B cell (primary cell): ENCODE data around the gene RALY. TPM values are rescaled to one million over a fixed set of nuclear protein-coding genes. Genes with fewer than 3 reads are reported as not detected.

Source experiments
- ATAC-seq: fragments of 200-7000 bp; cut with Tn5 transposase; one replicate; pipeline ENCODE4 v1.10.0; 2021; ENCODE audit warnings: low read depth, mild to moderate bottlenecking, moderate number of reproducible peaks, moderate library complexity
- CTCF ChIA-PET: fragments of 350-600 bp; sonication (Branson Sonifier 250); formaldehyde crosslinking; loops from one replicate; lab custom pipeline; 2021; ENCODE audit warnings: antibody characterized with exemption, inconsistent platforms; lab: Charles Lee
- POLR2A ChIA-PET: fragments of 350-600 bp; sonication (Branson Sonifier 250); formaldehyde crosslinking; loops from one replicate; lab custom pipeline; 2021; ENCODE audit warnings: antibody characterized with exemption; lab: Charles Lee
- DNase-seq: peaks from one replicate; pipeline ENCODE4 v3.0.0; 2013
- H2AFZ ChIP-seq: 2 replicates; pipeline ENCODE4 v1.6.1; 2012; ENCODE audit warnings: mild to moderate bottlenecking, low read depth, low read length; ENCODE audit not compliant: insufficient read depth, poor library complexity, severe bottlenecking
- H3K27ac ChIP-seq, 2 donors: 1 replicate in 1 of 2; 2 replicates in 1 of 2; pipeline ENCODE4 v1.5.1; 2012 to 2013; ENCODE audit warnings: low read length in 2 of 2, mild to moderate bottlenecking in 2 of 2, moderate library complexity in 1 of 2
- H3K27me3 ChIP-seq, 4 experiments: fragments of 200-600 bp in 1 of 4; sonication (generic) in 1 of 4; replicated peaks in 1 of 4; 1 replicate in 2 of 4; 2 replicates in 2 of 4; pipeline versions ENCODE4 v1.6.1 to v1.7.0; 2013 to 2016; ENCODE audit warnings: low read length in 3 of 4, mild to moderate bottlenecking in 2 of 4, mixed read lengths in 1 of 4, moderate library complexity in 1 of 4; ENCODE audit not compliant: insufficient read depth in 4 of 4, control insufficient read depth in 3 of 4; ENCODE audit errors: control extremely low read depth in 1 of 4
- H3K36me3 ChIP-seq, 2 experiments: replicated peaks in 1 of 2; 1 replicate in 1 of 2; 2 replicates in 1 of 2; pipeline versions ENCODE4 v1.6.1 to v1.7.1; 2013; ENCODE audit warnings: low read length in 1 of 2; ENCODE audit not compliant: insufficient read depth in 2 of 2, control insufficient read depth in 1 of 2; ENCODE audit errors: control extremely low read depth in 1 of 2, extremely low read depth in 1 of 2
- H3K4me1 ChIP-seq, 2 donors: fragments of 200-600 bp in 1 of 2; sonication (generic) in 1 of 2; 1 replicate in 1 of 2; 2 replicates in 1 of 2; pipeline versions ENCODE4 v1.5.1 to v1.6.1; 2013 to 2017; ENCODE audit warnings: low read length in 2 of 2; ENCODE audit not compliant: control insufficient read depth in 2 of 2, insufficient read depth in 2 of 2
- H3K4me2 ChIP-seq: replicated peaks from 2 replicates; pipeline ENCODE3; 2012; ENCODE audit warnings: mild to moderate bottlenecking, low read depth, low read length; ENCODE audit not compliant: poor library complexity, severe bottlenecking
- H3K4me3 ChIP-seq, 5 experiments: fragments of 200-600 bp in 1 of 5; sonication (generic) in 1 of 5; 1 replicate in 3 of 5; 2 replicates in 2 of 5; pipeline versions ENCODE4 v1.5.1 to v1.7.0; 2011 to 2016; ENCODE audit warnings: low read length in 4 of 5, mild to moderate bottlenecking in 4 of 5, low read depth in 2 of 5, control low read depth in 1 of 5, moderate library complexity in 1 of 5; ENCODE audit not compliant: insufficient read depth in 1 of 5; ENCODE audit errors: control extremely low read depth in 1 of 5, extremely low read depth in 1 of 5
- H3K79me2 ChIP-seq: fragments of 200-600 bp; sonication (generic); one replicate; pipeline ENCODE4 v1.6.0; 2016; ENCODE audit warnings: low read length; ENCODE audit not compliant: control insufficient read depth, insufficient read depth
- H3K9ac ChIP-seq: fragments of 200-600 bp; sonication (generic); 2 replicates; pipeline ENCODE4 v1.6.1; 2017; ENCODE audit warnings: mild to moderate bottlenecking, low read length, moderate library complexity
- H3K9me3 ChIP-seq, 3 donors: one replicate each; pipeline versions ENCODE4 v1.6.1 to v1.7.1; 2013; ENCODE audit warnings: low read length in 2 of 3; ENCODE audit not compliant: control insufficient read depth in 2 of 3, insufficient read depth in 1 of 3; ENCODE audit errors: control extremely low read depth in 1 of 3
- H4K20me1 ChIP-seq: 2 replicates; pipeline ENCODE4 v1.6.0; 2012; ENCODE audit warnings: mild to moderate bottlenecking, low read length; ENCODE audit not compliant: insufficient read depth, control insufficient read depth, poor library complexity, severe bottlenecking
- H3K27ac Mint-ChIP-seq: one replicate; pipeline ENCODE4 v1.8.0; 2021; ENCODE audit warnings: mixed read lengths
- H3K27me3 Mint-ChIP-seq: one replicate; pipeline ENCODE4 v1.8.0; 2021; ENCODE audit warnings: mixed read lengths
- H3K4me1 Mint-ChIP-seq: one replicate; pipeline ENCODE4 v1.8.0; 2021; ENCODE audit warnings: mixed read lengths
- H3K4me3 Mint-ChIP-seq: one replicate; pipeline ENCODE4 v1.8.0; 2021; ENCODE audit warnings: mixed read lengths
- H3K9me3 Mint-ChIP-seq: one replicate; pipeline ENCODE4 v1.8.0; 2022; ENCODE audit warnings: mixed read lengths; ENCODE audit not compliant: insufficient read depth
- CTCF ChIP-seq: fragments of 200-600 bp; IDR thresholded peaks from one replicate; pipeline ENCODE4 v1.8.0; 2022; ENCODE audit warnings: antibody characterized with exemption, mild to moderate bottlenecking
- EZH2 ChIP-seq: IDR thresholded peaks from 2 replicates; pipeline ENCODE4 v1.6.1; 2012; ENCODE audit warnings: borderline replicate concordance, low read depth, mild to moderate bottlenecking, moderate library complexity, low read length; ENCODE audit not compliant: insufficient read depth, poor library complexity, severe bottlenecking
- WGBS: methylation state at CpG from one replicate; pipeline ENCODE4 v1.1.5; 2013; ENCODE audit warnings: missing lambda C conversion rate; ENCODE audit not compliant: insufficient coverage; 5-methylcytosine and 5-hydroxymethylcytosine counted together
- intact Hi-C: fragments of 100-400 bp; cut with micrococcal nuclease; formaldehyde crosslinking; loops from one replicate; pipeline ENCODE4 v1.10.0; 2022
- polyA plus RNA-seq: library from polyadenylated mRNA; depleted of rRNA; stranded (reverse); fragments of >200 nt; gene quantifications from 2 replicates; pipeline ENCODE4 v1.2.3, GENCODE V29; 2012
- total RNA-seq, 2 donors: library from RNA; stranded (reverse); fragments of 120-200 nt in 1 of 2; gene quantifications; 1 replicate in 1 of 2; 2 replicates in 1 of 2; pipeline versions ENCODE4 v1.2.3 to v1.2.4, GENCODE V29; 2013 to 2022

Gene RALY
- total and polyA plus RNA-seq, 2 donors (not counting 1 experiment from before 2014, with no cell fraction given): 89.8 to 94.4 TPM

- H3K4me3 Mint-ChIP-seq: no peak overlapping the region
These were observed 106.9 kb downstream of the RALY start for GRCh38 chr20:34100576-34100975.

DNA sequence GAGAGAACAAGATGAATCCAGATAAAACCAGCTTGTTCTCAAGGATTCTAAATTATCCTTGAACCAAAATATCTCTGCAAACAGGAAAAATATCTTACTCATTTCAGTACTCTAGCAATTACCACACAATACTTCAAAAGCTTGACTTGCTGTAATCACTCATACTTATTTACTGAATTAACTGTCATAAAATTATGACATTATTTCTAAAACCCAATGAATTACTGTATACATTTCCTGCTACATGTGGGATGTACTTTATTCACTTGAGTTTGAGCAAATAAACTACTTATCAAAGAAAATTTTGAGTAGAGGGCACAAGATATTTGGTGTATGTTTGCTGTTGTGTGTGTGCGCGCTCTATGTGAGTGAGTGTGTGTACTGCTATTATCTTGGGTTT is 108.6 kb downstream of the RALY start:
- Mint-ChIP-seq H3K27me3 (no peaks in the 10 kb centered on the region), H3K9me3 (no peaks in the 10 kb centered on the region), H3K4me3 (no peak overlapping the region), H3K27ac (no peak overlapping the region), H3K4me1 (peaks cover 19% of the 10 kb centered on the region)
- peaks cover 5 to 6% of the 10 kb centered on the region in 2 donors for H3K4me1 ChIP-seq
- no peak overlapping the region for H3K27ac ChIP-seq
- no peak overlapping the region for H2AFZ ChIP-seq
- H4K20me1 ChIP-seq: peaks cover 52% of the 10 kb centered on the region
- no peak overlapping the region for H3K9ac ChIP-seq
- no peak overlapping the region for H3K4me2 ChIP-seq
- peaks cover 51% of the 10 kb centered on the region for H3K79me2 ChIP-seq
- ChIA-PET CTCF (interaction anchor here (0.8 kb wide), 1 partner anchor 21 kb away, joined by 3 read pairs; no protein-coding TSS in a partner anchor), POLR2A (no interaction called here)
- no peaks in the 10 kb centered on the region for H3K27me3 ChIP-seq
- intact Hi-C loops: no loop called here
- H3K36me3 ChIP-seq: peaks cover 6 to 76% of the 10 kb centered on the region in 2 experiments
- H3K4me3 ChIP-seq: no peak overlapping the region
- ATAC-seq (no peak), DNase-seq (no peak)
- H3K9me3 ChIP-seq: no peaks in the 10 kb centered on the region
- no CpG with 5 or more reads among the region's 2 CpGs for WGBS
- TF ChIP-seq CTCF (no peak), EZH2 (no peak)

More at GRCh38 chr20:34100576-34100975, 106.9 kb downstream of the RALY start:
- Histone ChIP-seq H4K20me1 (peaks cover 41% of the 10 kb centered on the region), H3K36me3 (peaks cover 9 to 82% of the 10 kb centered on the region in 2 experiments), H2AFZ (no peak overlapping the region), H3K4me1 (peaks cover 0 to 1% of the 10 kb centered on the region in 2 donors), H3K4me2 (no peak overlapping the region), H3K27me3 (no peaks in the 10 kb centered on the region), H3K9me3 (no peaks in the 10 kb centered on the region), H3K79me2 (peaks cover 36% of the 10 kb centered on the region), H3K4me3 (no peak overlapping the region), H3K9ac (no peak overlapping the region), H3K27ac (no peak overlapping the region)
- H3K9me3 Mint-ChIP-seq: no peaks in the 10 kb centered on the region
- CTCF ChIA-PET: interaction anchor here (0.6 to 0.9 kb wide), 2 partner anchors 33 to 1792 kb away, joined by 4 to 5 read pairs; no protein-coding TSS in a partner anchor
- intact Hi-C loops: no loop called here
- H3K27me3 Mint-ChIP-seq: no peaks in the 10 kb centered on the region
- no peak for ATAC-seq
- H3K4me1 Mint-ChIP-seq: peaks cover 10% of the 10 kb centered on the region
- no peak for DNase-seq
- POLR2A ChIA-PET: no interaction called here
- WGBS: no CpG with 5 or more reads among the region's 3 CpGs
- TF ChIP-seq EZH2 (no peak), CTCF (no peak)
- no peak overlapping the region for H3K27ac Mint-ChIP-seq
